ENCODE measurements around the gene ZNF48.

GRCh38 chr16:30377812-30378235 is 17.4 kb upstream of the ZNF48 start:
- TF ChIP-seq EZH2 (IDR thresholded peaks at IDR 0.05; ENCODE audit: low read length, unreplicated experiment) (no peak), CTCF (conservative IDR thresholded peaks at IDR 0.05; ENCODE audit: low read depth, low read length) (no peak), EZH2phosphoT487 (IDR thresholded peaks at IDR 0.05; ENCODE audit: borderline replicate concordance, low read length) (no peak)
